LoVo (cell line): Measurements from ENCODE around the gene HOXB3.

ENCODE experiments used
- DNase-seq: peaks from one replicate; pipeline ENCODE4 v3.0.0-alpha.2; 2016; ENCODE audit warnings: low spot score

The HOXB3 gene

DNA sequence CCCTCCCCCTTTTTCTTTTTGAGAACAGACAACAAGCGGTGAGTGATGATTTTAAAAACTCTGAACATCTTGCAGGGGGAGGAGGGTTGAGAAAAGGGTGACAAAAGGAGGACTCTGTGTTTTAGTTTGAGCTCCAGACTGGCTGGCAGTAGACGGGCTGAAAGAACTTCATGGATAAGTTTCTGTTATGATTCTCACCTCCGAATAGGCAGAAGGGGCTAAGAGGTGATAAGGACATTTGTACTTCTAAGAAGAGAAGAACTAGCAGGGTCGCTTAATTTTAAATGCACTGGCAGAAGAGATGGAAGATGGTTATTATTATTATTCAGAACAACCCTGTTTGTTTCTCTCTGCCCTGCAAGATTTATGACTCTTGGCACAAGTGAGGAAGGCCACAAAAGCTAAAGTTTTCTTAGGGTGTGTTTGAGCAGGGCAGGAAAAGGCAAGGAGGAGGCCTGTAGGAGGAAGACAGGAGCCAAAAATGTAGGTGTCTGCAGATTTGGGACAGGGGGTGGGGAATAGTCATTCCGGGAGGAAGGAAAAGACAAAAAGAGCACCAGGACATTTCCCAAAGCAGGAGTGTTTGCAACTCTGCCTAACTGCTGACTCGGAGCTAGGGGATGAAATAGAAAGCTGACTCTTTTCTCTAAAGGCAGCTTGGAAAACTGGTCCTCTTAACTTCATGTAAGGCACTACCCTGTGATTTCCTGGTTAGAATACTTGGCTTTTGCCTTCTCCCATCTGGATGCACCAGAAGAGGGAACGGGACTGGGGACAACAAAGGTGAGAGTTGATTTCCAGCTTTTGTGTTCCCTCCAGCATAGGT is 33.3 kb downstream of the HOXB3 start:
- no peak for DNase-seq

DNA sequence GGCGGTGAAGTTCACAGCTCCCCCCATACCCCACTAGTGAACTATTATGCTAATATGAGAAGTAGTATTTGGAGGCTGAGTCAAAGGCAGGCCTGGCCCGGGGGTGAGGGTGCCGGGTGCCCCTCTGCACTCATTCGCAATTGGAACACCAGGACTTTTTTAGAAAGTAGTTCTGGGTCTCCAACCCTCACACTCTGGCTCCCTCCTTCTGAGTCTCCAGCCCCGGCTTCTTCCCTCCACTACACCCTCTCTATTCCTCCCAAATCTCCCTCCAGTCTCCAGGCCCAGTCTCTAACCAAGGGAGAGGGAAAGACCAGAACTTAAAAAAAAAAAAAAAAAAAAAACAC is 33.8 kb downstream of the HOXB3 start:
- no peak for DNase-seq

DNA sequence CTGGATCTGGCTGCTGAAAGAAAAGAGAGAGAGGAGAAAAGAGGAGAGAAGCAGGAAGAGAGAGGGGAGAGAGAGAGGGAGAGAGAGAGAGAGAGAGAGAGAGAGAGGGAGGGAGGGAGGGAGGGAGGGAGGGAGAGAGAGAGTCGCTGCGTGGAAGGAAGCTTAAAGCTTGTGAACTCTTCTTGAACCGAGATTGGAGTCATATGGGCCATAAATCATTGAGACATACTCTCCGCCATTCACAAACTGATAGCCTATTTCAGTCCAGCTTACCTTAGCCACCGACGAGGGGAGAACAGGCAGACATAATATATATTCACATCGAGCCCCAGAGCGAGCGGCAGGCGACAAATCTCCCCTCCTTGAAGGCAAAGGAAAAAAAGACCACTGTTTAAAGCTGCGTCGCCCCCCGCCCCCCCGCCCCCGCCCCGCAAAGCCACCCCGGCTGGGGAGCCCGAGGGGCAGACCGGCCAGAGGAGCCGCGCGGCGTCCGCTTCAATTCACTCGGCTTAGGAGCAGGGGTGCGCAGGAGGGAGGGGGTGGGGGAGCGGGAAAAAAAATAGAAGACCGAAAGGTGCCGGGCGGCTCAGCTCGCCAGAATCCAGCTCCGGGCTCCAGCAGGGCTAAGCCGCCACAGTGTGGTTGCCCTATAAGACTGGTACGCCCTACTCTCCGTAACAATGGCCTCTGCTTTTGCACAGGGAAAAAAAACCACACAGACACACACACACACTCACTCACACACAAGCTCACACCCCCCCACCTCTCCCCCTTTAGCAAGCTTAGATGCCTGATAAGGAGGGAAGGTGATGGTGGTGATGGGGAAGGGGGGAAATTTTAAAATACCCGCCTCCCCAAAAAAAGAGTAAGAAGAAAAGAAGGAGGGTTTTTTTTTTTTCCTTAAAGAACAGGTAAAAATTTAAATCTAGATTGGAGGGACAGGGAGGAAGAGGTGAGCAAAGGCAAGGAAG is 34.5 kb downstream of the HOXB3 start:
- no peak for DNase-seq

DNA sequence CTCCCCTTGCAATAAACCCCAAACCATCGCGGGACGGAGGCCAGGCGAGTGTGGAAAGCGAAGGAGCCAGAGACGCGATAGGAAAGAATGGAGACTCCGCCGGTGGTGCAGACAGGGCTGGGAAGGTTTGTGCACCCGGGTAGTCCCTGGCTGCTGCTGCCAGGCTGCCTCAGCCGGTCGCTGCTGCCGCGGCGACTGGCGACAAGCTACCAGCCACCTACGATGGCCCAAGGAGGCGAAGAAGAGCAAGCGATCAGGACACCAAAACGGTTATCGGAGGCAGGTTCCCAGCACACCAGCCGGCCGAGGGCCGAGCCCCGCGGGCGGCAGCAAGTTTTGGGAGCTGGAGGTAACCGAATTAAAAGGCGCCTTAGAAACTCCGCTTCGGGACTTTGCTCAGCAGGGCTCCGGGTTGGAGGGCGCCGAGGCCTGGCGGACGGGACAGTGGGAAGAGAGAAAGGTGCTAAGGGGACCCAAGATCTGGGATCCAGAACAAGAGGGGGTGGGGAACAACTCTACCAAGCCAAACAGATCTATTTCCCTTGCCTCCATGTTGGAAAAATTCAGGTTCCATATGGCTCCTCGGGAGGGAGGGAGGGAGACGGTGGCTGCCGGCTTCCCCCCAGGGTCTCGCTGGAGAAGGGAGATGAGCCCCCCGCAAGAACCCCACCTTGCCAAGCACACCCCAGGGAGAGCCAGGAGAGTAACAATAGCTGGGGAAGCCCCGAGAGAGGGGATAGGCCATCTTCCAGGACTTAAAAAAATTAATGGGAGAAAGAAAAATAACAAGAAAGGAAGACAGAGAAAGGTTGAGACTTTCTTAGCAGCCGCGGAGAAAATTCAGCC is 35.4 kb downstream of the HOXB3 start:
- DNase-seq = no peak

DNA sequence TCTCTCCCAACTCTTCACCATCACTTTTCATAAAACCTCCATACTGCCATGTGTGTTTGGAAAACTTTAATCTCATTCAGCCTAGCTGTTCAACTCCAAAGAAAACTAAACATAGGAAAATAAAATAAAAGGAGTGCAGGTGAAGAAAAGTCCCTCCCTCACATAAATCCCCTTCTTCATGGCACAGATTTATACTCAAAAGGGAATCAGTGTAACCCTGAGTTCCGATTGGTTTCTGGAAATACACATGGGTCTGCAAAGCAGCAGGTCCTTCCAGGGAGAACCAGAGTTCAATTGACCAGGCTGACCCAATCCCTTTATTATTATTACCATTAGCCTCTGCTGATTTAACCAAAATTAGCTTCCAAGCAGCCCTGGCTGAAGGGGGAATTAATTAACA is 36.2 kb downstream of the HOXB3 start:
- no peak for DNase-seq

DNA sequence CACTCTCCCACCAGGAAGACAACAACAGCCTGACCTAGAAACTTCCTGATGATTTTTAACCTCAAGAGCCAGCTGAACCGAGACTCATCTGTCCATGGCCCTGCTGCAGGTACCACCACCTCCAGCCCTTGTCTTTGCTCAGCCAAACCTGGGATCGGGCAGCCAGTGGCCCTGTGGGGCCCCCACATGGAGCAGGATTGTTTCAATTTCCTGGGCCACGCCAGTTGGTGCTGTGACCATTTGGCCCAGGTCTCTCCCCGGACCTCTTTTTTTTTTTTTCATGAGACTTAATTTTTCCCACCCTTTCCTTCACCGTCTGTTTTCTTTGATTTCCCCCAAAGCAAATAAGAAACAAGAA is 36.9 kb downstream of the HOXB3 start:
- no peak for DNase-seq

DNA sequence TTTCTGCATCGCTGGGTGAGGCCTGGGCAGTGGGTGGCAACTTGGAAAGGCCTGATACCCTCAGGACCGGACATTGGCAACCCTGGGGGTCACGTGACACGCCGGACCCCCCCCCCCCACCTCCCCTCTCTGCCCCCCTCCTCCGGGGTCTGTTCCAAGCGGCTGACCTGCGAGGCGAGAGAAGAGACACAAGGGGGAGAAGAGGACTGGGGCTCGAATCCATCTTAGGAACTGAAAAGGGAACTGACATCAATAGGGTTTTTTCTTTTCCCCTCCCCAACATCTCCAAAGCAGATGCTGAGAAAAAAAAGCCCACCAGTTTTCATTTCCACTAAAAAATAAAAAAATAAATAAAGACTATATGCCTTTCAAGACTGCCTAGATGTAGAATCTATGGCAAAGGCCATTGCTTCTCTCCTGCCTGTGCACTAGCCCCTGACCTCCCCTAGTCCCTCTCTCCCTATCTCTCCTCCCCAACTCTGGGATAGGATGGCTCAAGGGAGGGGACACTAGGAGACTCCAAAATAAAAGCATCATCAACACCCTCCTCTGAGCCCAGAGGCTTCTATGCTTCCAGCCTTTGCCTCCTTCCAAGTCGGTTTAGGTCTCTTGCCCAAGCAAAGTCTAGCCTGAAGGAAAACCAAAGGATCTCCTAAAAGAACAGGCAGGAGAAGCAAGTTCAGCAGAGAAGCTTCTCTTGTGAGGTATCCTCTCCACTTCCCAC is 37.4 kb downstream of the HOXB3 start:
- no peak for DNase-seq

DNA sequence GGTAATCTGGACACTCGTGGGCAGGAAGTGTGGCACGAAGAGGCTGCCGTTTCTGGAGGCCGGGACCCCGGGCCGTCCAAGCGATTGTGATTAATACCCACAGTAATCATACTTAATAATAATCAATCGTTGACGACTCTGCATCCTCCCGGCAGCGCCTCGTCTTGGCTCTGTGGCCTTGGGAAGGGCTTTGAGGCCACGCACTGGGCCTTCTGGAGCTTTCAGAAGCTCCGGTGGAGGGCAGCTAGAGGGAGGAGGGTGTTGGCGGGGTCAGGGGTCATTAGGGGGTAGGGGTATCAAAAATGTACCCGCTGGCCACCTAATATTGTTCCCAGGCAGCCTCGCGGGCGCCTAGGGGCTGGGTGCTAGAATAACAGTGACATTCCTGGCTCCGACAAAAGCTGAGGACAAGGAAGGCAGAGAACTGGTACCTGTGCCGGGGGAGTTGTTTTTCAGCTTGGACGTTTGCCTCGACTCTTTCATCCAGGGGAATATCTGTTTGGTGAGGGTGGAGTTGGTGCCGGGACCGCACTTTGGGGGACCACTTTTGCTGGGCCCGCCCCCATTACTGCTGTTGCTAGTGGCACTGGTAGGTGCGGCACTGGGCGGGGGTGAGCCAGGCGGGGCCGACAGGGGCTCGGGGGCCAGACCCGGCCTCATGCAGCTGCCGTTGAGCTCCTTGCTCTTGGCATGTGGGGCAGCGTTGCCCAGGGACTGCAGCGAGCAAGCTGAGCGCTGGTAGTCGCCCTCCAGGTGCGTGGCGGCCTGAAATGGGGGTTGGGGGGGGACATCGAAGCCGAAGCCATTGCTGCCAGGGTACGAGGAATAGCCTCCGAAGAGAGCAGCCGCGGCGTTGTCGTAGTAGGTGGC is 38.2 kb downstream of the HOXB3 start:
- no peak for DNase-seq

DNA sequence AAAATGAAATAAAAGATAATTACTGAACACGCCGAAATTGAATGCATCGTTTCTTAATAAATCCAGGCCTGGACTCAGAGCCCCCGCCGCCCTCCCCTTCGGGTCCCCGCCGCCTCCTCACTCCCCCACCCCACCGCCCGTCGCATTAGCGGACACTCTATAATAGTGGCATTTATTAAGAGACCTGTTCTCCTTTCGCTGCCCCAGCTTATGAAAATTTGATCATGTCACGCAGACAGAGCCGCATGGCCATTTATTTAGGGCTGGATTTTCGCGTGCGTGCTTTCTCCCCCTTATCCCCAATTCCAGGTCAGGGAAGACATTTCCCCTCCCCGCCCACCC is 38.9 kb downstream of the HOXB3 start:
- DNase-seq = no peak

DNA sequence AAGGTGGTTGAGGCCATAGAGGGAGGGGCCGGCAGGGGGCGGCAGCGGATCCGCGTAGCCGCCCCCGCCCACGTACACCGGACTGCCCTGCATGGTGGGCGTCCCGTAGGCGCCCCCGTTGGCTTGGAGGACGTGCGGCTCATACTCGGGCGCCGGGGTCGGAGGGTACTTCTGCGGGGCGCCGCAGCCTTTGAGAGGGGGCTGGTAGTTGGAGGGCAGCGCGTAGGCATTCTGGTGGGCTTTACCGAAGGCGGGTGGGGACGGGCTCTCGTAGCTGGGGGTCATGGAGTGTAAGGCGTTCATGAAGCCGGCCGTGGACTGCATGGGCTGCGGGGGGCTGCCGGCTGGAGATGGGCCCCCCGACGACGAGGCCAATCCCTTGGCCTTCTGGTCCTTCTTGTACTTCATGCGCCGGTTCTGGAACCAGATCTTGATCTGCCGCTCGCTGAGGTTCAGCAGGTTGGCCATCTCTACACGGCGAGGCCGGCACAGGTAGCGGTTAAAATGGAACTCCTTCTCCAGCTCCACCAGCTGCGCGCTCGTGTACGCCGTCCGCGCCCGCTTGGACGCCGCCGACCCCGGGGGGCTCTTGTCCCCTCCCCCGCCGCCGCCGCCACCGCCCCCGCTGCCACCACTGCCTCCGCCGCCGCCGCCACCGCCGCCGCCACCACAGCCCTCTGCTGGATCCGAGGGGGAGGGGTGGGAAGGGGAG is 39.4 kb downstream of the HOXB3 start:
- DNase-seq = no peak

DNA sequence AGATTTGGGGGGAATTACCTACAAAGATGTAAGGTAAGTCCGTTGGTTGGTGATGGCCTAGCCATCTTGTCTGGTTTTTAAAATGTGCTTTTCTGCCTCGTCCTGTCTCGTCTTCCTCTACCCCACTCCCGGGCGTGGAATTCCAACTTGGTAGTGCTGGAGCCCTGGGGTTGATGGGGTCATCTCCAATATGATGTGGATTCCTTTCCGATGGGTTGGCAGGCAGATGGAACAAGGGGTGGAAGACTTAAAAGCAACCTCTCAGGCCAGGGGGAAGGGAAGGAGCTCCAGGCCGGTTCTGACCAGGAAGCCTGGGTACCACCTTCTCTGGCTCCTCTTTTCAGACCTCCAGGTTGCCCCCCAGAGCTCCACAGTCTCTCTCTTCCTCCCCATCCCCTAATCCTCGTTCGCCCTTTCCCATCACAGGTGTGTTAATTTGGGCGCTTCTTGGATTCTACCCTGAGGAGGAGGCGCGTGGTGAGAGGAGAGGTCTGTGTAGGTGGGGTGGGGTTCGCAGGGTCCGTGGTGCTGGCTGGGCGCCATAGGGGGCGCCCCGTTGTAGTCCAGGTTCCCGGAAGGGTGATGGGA is 40.0 kb downstream of the HOXB3 start:
- DNase-seq = no peak

DNA sequence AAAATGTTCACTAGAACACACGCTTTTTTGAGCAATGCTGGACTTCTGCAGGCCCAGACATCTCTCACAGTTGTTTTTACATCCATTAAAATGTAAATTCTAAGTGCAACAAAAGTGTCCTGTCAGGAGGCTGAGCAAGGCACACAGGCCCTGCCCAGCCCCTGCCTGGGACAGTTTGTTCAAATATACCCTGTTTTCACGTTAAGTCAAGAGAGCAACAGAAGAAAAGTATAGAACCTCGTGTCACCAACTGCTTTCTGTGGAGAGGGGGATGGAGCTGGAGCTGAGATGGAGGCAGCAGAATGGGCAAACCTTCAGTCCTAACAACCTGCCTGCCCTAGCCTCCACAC is 40.8 kb downstream of the HOXB3 start:
- DNase-seq = no peak

DNA sequence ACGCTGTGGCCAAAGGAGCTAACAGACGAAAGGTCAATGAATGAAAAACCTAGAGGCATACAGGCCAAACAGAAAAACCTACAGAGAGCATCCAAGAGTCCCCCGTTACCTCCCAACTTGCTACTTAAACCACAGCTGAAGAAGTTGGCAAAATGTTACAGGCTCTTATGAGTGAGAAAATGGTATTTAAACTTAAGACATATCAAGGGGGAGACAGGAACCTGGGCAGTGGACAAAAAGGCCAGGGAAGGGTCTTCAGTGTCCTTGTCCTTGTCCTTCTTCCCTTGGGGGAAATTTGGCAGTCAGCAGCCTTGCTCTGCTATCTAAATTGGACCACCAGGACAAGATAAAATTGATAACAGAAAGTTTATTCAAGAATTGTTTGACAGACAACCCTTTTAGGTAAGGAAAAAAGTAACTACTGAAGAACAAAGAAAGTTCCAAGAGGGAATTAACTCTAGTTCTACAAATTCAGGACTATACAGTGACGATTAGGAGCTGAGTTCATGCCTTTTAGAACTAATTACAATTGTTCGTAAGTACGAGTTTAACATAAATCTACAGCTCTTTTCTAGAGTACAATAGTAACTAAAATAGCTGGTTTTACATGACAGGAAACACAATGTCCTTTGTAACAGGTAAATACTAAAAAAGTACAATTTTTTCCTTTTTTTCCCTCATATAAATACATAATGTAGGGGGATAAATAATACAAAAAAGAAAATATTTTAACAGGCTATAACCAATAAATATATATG is 41.3 kb downstream of the HOXB3 start:
- DNase-seq = no peak

DNA sequence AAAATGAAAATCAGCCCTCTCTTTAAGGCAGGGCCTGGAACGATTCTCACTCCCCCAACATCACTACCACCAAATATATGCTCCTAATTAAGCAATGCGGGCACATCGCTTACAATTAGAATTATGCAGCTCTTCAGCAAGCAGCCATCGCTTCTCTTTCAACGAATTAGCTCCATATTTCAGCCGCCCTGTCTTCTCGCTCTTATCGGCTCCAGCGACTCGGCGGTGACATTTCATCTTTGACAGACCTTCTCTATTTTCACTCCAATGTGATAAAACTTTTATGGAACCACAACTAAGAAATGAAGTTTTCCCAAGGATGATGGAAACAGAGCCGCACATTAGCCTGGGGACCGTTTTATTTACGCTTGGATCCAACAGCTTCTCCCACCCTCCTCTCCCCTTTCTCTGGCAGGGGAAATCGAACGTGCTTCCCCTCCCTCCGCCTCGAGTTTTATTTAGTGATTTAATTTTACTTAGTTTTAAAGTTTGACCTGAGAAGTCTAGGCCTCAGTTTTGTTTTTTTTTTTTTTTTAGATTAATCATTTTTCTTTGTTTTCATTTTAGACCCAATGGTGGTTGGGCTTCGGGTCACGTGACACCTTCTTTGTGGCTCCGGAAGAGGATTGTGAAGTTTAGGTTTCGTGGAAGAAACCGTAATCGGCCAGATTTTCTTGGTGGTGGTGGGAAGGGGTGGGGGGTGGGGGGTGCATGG is 42.1 kb downstream of the HOXB3 start:
- DNase-seq = no peak

DNA sequence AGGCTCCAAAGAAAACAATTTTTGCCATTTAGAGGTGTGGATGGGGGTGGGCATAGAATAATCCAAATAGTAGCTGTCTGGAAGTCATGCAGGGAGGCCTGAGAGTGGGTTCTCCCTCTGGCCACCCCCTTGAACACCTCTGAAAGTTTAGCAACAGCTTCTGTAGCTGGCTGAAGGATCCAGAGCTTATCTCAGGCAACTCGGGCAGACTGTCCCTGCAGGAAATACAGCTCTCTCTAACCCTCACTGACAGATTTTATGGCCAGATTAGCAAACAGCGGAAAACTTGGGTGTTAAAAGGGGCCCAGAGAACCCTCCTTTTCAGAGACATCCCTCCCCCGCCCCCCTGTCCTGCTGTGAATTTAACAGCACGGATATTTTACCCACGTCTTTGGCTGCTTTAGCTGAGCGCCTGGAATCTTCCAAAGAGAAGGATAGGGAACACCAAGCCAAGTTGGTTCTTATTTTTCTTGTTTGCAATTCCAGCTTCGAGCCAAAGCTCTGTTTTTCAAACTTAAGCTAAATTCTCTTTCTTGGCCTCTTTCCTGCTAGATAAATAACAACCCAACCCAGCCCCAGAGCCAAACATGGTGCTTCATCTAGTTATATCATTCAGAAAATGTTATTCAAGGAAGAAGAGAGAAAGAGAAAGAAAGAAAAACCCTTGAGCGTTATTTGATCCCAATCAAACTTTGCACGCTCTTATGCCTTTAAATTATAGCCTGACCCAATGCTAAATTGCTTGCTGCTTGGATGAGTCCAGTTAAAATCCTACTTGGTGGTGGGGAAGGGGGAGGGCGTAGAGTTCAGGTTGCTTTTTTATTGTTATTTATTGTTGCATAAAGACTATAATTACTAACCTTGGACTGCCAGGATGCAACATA is 42.9 kb downstream of the HOXB3 start:
- DNase-seq = no peak

DNA sequence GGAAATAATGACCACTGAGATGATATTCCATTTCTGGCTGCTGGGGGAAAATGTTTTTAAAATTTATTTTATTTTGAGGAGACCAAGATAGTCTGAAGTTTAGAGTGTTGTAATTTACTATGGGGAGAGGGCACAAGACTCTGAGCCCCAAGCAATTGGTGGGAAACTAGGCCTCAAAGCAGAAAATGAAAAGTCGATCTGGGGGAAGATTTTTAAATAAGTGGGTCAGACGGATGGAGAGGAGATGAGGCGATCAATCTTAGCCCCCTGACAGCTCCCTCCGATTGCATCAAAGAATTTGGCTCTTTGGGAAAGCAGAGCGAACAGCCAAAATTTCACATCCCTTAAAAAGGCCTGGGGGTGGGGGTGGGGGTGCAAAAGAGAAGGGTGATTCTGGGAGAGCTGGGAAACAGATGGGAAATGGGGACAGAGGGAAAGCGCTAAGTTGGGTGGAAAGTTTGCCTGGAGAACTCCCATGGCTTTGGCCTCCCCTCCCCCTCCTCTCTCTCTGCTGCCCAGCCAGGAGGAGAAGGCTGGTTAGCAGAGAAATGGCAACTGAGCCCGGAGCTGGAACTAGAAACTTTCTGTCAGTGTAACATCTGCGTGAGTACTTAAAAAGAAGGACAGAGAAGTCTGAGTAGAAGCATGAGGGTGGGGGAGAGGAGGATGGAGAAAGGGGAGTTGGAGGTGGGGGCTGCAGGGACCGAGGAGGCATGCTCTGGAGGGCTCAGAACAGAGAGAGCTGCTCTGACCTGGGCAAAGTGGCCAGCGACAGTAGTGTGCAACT is 43.7 kb downstream of the HOXB3 start:
- no peak for DNase-seq

DNA sequence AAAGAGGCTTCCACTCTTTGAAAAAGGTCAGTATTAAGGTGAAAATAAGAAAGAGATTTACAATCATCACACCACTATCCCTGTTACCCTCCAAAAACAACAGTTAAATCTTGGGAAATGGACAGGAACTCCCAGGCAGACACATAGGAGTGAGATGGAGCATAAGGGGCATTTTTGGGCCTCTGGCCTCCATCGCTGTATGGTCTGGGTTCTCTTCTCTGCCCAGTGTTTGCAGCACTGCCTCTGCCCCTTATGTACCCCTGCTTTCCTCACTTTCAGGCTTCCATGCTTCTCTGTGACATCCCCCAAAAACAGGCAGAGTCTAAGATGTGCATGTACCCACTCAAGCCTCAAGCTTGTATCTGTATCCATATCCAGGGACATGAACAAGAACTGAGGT is 44.5 kb downstream of the HOXB3 start:
- no peak for DNase-seq
